ENCODE data around the gene BICDL1. TPM values are rescaled to one million over a fixed set of nuclear protein-coding genes. Genes with fewer than 3 reads are reported as not detected.
A peak's percentile ranks its signal among the peaks of the same experiment; 100 is the strongest.

BICDL1 gene
- total and polyA plus RNA-seq, 10 donors, result 4.5 to 16.0 (median 8.7) TPM

GRCh38 chr12:120109570-120110267 is 120.7 kb downstream of the BICDL1 start:
- H3K36me3 ChIP-seq, result peaks cover 0 to 59% (median 25%) of the 10 kb centered on the region in 6 donors
- H3K27me3 ChIP-seq (replicated peaks in 1 of 7), result no peaks in the 10 kb centered on the region
- peak overlapping the region in 6 of 8 donors; percentile 46 to 86 (median 79) for H3K27ac ChIP-seq
- WGBS, 5 donors, result 85 to 90% (median 89%) methylated on average over 10 of the region's 10 CpGs
- H3K4me1 ChIP-seq, result peaks cover 29 to 84% (median 64%) of the 10 kb centered on the region in 6 donors
- no peaks in the 10 kb centered on the region for H3K9me3 ChIP-seq
- H3K4me3 ChIP-seq, result no peak overlapping the region
- no peak for TF ChIP-seq POLR2AphosphoS5 (IDR thresholded peaks at IDR 0.05)
- no peak for TF ChIP-seq POLR2A (IDR thresholded peaks at IDR 0.05)
- TF ChIP-seq CTCF (IDR thresholded peaks at IDR 0.05 in 8 of 11, conservative IDR thresholded peaks at IDR 0.05 in 3 of 11), result no peak
- intact Hi-C loops (cut with DNase I; ENCODE audit: low total_unique reads), result no loop called here
- DNase-seq, result no peak

GRCh38 chr12:120110550-120111501 is 121.8 kb downstream of the BICDL1 start:
- DNase-seq, result peak; percentile 93
- H3K27me3 ChIP-seq (replicated peaks in 1 of 7), result no peaks in the 10 kb centered on the region
- intact Hi-C loops (cut with DNase I; ENCODE audit: low total_unique reads), result no loop called here
- peak overlapping the region; percentile 46 to 86 (median 79) for H3K27ac ChIP-seq
- WGBS, 5 donors, result 28 to 36% (median 31%) methylated on average over 25 to 26 of the region's 26 CpGs
- peak overlapping the region in 2 of 8 donors; percentile 1 to 54 for H3K4me3 ChIP-seq
- peaks cover 0 to 53% (median 17%) of the 10 kb centered on the region in 6 donors for H3K36me3 ChIP-seq
- TF ChIP-seq POLR2A (IDR thresholded peaks at IDR 0.05) (no peak), POLR2AphosphoS5 (IDR thresholded peaks at IDR 0.05) (peak; percentile 56 to 83 (median 80)), CTCF (IDR thresholded peaks at IDR 0.05 in 8 of 11, conservative IDR thresholded peaks at IDR 0.05 in 3 of 11) (no peak)
- H3K4me1 ChIP-seq, result peaks cover 40 to 90% (median 75%) of the 10 kb centered on the region in 6 donors
- H3K9me3 ChIP-seq, result no peaks in the 10 kb centered on the region

- intact Hi-C loops (cut with DNase I; ENCODE audit: low total_unique reads), result no loop called here
- no peaks in the 10 kb centered on the region for H3K9me3 ChIP-seq
- DNase-seq, result no peak
- H3K27me3 ChIP-seq (replicated peaks in 1 of 7), result no peaks in the 10 kb centered on the region
- H3K4me3 ChIP-seq, result peak overlapping the region in 6 of 8 donors; percentile 77 to 92 (median 84)
- 46 to 60% (median 52%) methylated on average over 3 of the region's 3 CpGs for WGBS, 5 donors
- TF ChIP-seq CTCF (IDR thresholded peaks at IDR 0.05 in 8 of 11, conservative IDR thresholded peaks at IDR 0.05 in 3 of 11), result no peak
- H3K4me1 ChIP-seq, result peaks cover 58 to 90% (median 84%) of the 10 kb centered on the region in 6 donors
- H3K36me3 ChIP-seq, result peaks cover 0 to 22% (median 5%) of the 10 kb centered on the region in 6 donors
- peak overlapping the region in 3 of 8 donors; percentile 97 to 98 (median 98) for H3K27ac ChIP-seq
Observed at GRCh38 chr12:120115066-120115465, 126.0 kb downstream of the BICDL1 start.
